Measurements from ENCODE around the gene SERPINH1.

Gene SERPINH1

DNA sequence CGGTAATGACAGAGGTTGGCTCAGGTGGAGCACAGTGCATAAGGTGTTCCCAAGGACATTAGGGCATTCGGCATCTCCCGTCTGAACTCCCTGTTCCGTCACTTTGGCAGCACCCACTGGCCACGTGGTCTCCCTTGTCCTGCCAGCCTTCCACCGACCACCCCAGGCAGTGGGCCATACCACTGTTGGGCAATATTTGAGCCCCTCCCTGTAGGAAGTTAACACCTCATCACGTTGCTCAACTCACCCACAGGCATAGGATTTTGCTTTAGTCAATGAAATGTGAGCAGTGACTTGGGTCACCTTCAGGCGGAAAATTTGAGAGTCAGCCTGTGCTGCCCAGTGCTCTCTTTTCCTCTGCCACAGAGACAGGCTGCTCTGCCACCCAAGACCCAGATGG is 44.0 kb downstream of the SERPINH1 start:
- no peaks in the 10 kb centered on the region for H3K4me1 Mint-ChIP-seq
- H3K27ac Mint-ChIP-seq: no peak overlapping the region
- H3K36me3 Mint-ChIP-seq: no peaks in the 10 kb centered on the region
- peaks cover 45% of the 10 kb centered on the region for H3K27me3 Mint-ChIP-seq
- no peaks in the 10 kb centered on the region for H3K9me3 Mint-ChIP-seq
- ATAC-seq: no peak
- no peak overlapping the region for H3K4me3 Mint-ChIP-seq

DNA sequence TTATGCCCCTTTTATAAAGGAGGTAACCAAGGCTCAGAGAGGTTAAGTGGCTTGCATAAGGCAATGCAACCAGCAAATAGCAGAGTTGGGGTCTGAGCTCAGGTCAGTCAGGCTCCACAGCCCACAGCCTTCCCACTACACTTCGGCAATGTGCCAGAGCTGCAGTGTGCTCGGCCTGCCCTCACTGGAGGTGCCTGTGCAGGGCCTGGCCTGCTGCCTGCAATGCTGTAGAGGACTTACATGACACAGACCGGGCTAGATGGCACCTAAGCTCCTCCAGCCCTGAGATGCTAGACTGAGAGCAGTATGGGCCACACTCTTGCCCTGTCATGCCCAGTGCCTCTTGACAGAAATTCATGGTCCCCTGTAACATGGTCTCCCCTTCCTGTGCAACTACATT is 49.8 kb downstream of the SERPINH1 start:
- Mint-ChIP-seq H3K36me3 (no peaks in the 10 kb centered on the region), H3K9me3 (no peaks in the 10 kb centered on the region), H3K27ac (no peak overlapping the region), H3K27me3 (peaks cover 20% of the 10 kb centered on the region), H3K4me1 (no peaks in the 10 kb centered on the region), H3K4me3 (no peak overlapping the region)
- no peak for ATAC-seq

DNA sequence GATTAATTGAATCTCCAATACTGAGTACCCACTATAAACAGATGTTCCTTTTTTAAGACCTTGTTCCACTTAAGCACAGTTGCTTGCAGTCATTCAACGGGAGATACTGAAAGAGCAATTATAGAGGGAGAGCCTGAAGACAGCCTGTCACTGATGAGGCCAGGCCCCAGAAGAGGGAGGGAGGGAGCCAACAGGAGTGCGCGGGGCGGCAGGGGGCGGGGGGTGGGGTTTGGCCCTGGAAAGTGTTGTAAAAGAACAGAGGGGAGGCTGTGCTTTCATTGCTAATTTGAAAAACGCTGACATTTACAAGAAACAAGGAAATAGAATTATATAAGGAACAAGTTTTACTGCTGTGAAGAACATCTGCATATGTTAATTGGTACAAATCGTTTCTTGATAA is 53.7 kb downstream of the SERPINH1 start:
- Mint-ChIP-seq H3K36me3 (no peaks in the 10 kb centered on the region), H3K27me3 (peaks cover 12% of the 10 kb centered on the region), H3K4me1 (no peaks in the 10 kb centered on the region), H3K27ac (no peak overlapping the region), H3K9me3 (no peaks in the 10 kb centered on the region), H3K4me3 (no peak overlapping the region)
- ATAC-seq: no peak

DNA sequence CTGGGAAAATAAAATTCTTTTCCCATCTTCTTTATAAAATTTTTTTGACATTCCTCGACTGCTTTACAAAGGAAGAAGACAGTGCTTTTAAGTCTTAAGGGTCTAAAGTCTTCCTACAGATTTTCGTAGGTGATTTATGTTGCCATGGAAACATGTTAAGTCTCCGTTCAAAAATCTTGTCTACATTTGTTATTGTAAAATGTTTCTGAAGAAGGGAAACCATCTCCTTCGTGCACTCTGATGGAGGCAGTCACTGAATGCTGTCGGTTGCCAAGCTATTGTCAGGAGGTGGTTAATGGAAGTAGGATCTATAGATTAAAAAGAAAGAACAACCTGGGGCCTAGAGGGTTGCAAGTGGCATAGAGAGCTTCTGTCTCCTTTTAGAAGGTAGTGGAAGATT is 54.2 kb downstream of the SERPINH1 start:
- Mint-ChIP-seq H3K4me3 (no peak overlapping the region), H3K9me3 (no peaks in the 10 kb centered on the region), H3K36me3 (no peaks in the 10 kb centered on the region), H3K27ac (no peak overlapping the region), H3K4me1 (no peaks in the 10 kb centered on the region), H3K27me3 (peaks cover 10% of the 10 kb centered on the region)
- ATAC-seq: no peak

Data from stimulated activated memory B cell treated with anti-CD40 and anti-IgM and Interleukin-4, amounts not matched to agents 10 μg/mL and 1 μg/mL and 100 μg/mL, for 72 hours (primary cell).